ENCODE data around the gene INAFM2.

Gene INAFM2

DNA sequence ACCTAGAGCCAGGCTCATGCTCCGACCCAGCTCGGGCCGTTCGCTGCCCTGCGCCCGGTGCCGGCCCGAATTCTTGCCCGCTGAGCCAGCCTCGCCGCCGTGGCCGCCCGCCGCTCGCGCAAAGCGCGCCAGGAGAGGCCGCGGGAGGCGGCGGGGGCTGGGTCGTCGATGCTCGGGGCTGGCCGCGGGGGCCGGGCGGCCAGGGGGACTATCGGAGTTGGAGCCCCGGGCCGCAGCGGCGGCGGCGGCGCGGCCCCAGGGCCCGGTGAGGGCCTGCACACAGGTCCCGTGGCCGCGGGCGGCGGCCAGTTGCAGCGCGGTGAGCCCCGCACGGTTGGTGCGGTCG, 41.7 kb upstream of the INAFM2 start:
- no peak overlapping the region for H3K4me3 ChIP-seq (ENCODE audit: low read depth, low read length)
- no peak for TF ChIP-seq ZFP3 (tag by site-specific recombination; IDR thresholded peaks at IDR 0.05; ENCODE audit: low read depth)
- TF ChIP-seq, protein P1, sequence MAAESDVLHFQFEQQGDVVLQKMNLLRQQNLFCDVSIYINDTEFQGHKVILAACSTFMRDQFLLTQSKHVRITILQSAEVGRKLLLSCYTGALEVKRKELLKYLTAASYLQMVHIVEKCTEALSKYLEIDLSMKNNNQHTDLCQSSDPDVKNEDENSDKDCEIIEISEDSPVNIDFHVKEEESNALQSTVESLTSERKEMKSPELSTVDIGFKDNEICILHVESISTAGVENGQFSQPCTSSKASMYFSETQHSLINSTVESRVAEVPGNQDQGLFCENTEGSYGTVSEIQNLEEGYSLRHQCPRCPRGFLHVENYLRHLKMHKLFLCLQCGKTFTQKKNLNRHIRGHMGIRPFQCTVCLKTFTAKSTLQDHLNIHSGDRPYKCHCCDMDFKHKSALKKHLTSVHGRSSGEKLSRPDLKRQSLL (tag by site-specific recombination; IDR thresholded peaks at IDR 0.05) = no peak
- no peaks in the 10 kb centered on the region for H3K36me3 ChIP-seq (ENCODE audit: control insufficient read depth in 2 of 2, insufficient read depth in 1 of 2, low read length in 2 of 2)
- POLR2A ChIA-PET = no interaction called here
- H3K27ac ChIP-seq (ENCODE audit: extremely low read depth, low read depth, low read length) = no peak overlapping the region
- H3K9me3 ChIP-seq (ENCODE audit: control insufficient read depth, insufficient read depth, low read depth, low read length) = no peaks in the 10 kb centered on the region
- 0 out of 2 replicates have a peak, but pooled peaks cover 2% of the 10 kb centered on the region for H3K4me1 ChIP-seq (ENCODE audit: control insufficient read depth, insufficient read depth, low read length)
- CTCF ChIA-PET = interaction anchor here (0.7 to 1.1 kb wide), 2 partner anchors 29 to 234 kb away, joined by 3 read pairs; no protein-coding TSS in a partner anchor

DNA sequence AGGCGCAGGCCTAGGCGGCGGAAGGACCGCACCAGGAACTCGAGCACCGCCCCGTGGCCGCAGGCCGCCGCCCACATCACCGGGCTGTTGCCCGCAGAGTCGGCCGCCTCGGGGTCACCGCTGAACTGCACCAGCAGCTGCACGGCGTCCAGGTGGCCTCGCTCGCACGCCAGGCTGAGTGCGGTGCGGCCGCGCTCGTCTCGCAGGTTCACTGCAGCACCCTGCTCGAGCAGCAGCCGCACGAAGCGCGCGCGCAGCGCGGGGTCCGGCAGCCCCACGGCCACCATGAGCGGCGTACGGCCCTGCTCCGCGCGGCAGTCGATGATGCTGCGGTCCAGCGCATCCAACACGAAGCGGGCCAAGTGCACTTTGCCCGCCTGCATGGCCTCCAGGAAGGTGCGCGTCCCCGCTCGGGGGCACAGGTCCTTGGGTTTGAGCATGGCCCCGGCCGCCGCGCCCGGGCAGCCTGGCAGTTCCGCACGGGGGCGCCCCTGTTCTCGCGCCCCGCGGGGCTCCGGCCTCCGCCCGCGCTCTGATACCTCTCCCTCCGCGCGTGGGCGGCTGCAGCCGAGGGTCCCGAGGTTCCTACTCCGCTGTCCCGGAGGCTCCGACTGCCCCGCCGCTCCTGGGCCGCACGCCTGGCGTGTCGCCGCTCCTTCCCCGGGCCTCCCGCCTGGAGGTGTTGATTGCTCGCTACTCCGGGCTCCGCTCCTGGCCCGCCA, 41.2 kb upstream of the INAFM2 start:
- H3K4me1 ChIP-seq (ENCODE audit: control insufficient read depth, insufficient read depth, low read length) = 0 out of 2 replicates have a peak, but pooled peaks cover 2% of the 10 kb centered on the region
- H3K27ac ChIP-seq (ENCODE audit: extremely low read depth, low read depth, low read length) = peak overlapping the region; percentile 60; the same call in 1 of the 2 replicates
- POLR2A ChIA-PET = no interaction called here
- TF ChIP-seq, protein P2, sequence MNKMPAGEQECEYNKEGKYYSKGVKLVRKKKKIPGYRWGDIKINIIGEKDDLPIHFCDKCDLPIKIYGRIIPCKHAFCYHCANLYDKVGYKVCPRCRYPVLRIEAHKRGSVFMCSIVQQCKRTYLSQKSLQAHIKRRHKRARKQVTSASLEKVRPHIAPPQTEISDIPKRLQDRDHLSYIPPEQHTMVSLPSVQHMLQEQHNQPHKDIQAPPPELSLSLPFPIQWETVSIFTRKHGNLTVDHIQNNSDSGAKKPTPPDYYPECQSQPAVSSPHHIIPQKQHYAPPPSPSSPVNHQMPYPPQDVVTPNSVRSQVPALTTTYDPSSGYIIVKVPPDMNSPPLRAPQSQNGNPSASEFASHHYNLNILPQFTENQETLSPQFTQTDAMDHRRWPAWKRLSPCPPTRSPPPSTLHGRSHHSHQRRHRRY (tag by site-specific recombination; IDR thresholded peaks at IDR 0.05) = no peak
- TF ChIP-seq ZNF791 (tag by site-specific recombination; IDR thresholded peaks at IDR 0.05) (no peak), ZEB2 (tag by site-specific recombination; IDR thresholded peaks at IDR 0.05) (0 out of 2 replicates have a peak, but pooled peaks have one; percentile 58), ZNF292 (tag by site-specific recombination; IDR thresholded peaks at IDR 0.05; ENCODE audit: borderline replicate concordance, low read depth) (no peak), ZBTB7A (tag by site-specific recombination; IDR thresholded peaks at IDR 0.05; ENCODE audit: low read depth) (no peak), MEIS1 (CRISPR knock-in tag; IDR thresholded peaks at IDR 0.05; ENCODE audit: borderline replicate concordance) (no peak), ZFP69B (tag by site-specific recombination; IDR thresholded peaks at IDR 0.05) (no peak), ZNF521 (tag by site-specific recombination; IDR thresholded peaks at IDR 0.05) (no peak), ZNF624 (tag by site-specific recombination; IDR thresholded peaks at IDR 0.05) (no peak), ZNF146 (tag by site-specific recombination; IDR thresholded peaks at IDR 0.05) (no peak), ZNF404 (tag by site-specific recombination; IDR thresholded peaks at IDR 0.05) (no peak), ZNF843 (tag by site-specific recombination; IDR thresholded peaks at IDR 0.05) (no peak), KLF9 (tag by site-specific recombination; IDR thresholded peaks at IDR 0.05; ENCODE audit: low read depth) (no peak), ZNF16 (tag by site-specific recombination; IDR thresholded peaks at IDR 0.05; ENCODE audit: low read depth) (no peak), ZNF626 (tag by site-specific recombination; IDR thresholded peaks at IDR 0.05) (no peak), ZNF37A (tag by site-specific recombination; IDR thresholded peaks at IDR 0.05) (no peak), HOXA7 (CRISPR knock-in tag; IDR thresholded peaks at IDR 0.05; ENCODE audit: borderline replicate concordance) (no peak)
- TF ChIP-seq, protein P3, sequence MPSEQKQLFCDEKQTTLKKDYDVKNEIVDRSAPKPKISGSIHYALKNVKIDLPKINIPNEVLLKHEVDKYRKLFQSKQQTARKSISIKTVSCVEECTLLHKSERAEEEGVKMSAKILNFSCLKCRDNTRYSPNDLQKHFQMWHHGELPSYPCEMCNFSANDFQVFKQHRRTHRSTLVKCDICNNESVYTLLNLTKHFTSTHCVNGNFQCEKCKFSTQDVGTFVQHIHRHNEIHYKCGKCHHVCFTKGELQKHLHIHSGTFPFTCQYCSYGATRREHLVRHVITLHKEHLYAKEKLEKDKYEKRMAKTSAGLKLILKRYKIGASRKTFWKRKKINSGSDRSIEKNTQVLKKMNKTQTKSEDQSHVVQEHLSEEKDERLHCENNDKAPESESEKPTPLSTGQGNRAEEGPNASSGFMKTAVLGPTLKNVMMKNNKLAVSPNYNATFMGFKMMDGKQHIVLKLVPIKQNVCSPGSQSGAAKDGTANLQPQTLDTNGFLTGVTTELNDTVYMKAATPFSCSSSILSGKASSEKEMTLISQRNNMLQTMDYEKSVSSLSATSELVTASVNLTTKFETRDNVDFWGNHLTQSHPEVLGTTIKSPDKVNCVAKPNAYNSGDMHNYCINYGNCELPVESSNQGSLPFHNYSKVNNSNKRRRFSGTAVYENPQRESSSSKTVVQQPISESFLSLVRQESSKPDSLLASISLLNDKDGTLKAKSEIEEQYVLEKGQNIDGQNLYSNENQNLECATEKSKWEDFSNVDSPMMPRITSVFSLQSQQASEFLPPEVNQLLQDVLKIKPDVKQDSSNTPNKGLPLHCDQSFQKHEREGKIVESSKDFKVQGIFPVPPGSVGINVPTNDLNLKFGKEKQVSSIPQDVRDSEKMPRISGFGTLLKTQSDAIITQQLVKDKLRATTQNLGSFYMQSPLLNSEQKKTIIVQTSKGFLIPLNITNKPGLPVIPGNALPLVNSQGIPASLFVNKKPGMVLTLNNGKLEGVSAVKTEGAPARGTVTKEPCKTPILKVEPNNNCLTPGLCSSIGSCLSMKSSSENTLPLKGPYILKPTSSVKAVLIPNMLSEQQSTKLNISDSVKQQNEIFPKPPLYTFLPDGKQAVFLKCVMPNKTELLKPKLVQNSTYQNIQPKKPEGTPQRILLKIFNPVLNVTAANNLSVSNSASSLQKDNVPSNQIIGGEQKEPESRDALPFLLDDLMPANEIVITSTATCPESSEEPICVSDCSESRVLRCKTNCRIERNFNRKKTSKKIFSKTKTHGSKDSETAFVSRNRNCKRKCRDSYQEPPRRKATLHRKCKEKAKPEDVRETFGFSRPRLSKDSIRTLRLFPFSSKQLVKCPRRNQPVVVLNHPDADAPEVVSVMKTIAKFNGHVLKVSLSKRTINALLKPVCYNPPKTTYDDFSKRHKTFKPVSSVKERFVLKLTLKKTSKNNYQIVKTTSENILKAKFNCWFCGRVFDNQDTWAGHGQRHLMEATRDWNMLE (tag by site-specific recombination; conservative IDR thresholded peaks at IDR 0.05; ENCODE audit: low read depth) = no peak
- TF ChIP-seq, protein P4, sequence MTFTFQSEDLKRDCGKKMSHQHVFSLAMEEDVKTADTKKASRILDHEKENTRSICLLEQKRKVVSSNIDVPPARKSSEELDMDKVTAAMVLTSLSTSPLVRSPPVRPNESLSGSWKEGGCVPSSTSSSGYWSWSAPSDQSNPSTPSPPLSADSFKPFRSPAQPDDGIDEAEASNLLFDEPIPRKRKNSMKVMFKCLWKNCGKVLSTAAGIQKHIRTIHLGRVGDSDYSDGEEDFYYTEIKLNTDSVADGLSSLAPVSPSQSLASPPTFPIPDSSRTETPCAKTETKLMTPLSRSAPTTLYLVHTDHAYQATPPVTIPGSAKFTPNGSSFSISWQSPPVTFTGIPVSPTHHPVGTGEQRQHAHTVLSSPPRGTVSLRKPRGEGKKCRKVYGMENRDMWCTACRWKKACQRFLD (tag by site-specific recombination; IDR thresholded peaks at IDR 0.05) = no peak
- TF ChIP-seq, protein P5, sequence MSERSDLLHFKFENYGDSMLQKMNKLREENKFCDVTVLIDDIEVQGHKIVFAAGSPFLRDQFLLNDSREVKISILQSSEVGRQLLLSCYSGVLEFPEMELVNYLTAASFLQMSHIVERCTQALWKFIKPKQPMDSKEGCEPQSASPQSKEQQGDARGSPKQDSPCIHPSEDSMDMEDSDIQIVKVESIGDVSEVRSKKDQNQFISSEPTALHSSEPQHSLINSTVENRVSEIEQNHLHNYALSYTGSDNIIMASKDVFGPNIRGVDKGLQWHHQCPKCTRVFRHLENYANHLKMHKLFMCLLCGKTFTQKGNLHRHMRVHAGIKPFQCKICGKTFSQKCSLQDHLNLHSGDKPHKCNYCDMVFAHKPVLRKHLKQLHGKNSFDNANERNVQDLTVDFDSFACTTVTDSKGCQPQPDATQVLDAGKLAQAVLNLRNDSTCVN (tag by site-specific recombination; optimal IDR thresholded peaks at IDR 0.05) = peak; percentile 90
- TF ChIP-seq, protein P6, sequence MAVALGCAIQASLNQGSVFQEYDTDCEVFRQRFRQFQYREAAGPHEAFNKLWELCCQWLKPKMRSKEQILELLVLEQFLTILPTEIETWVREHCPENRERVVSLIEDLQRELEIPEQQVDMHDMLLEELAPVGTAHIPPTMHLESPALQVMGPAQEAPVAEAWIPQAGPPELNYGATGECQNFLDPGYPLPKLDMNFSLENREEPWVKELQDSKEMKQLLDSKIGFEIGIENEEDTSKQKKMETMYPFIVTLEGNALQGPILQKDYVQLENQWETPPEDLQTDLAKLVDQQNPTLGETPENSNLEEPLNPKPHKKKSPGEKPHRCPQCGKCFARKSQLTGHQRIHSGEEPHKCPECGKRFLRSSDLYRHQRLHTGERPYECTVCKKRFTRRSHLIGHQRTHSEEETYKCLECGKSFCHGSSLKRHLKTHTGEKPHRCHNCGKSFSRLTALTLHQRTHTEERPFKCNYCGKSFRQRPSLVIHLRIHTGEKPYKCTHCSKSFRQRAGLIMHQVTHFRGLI (tag by site-specific recombination; IDR thresholded peaks at IDR 0.05) = no peak

More for the DNA sequence above, 41.2 kb upstream of the INAFM2 start:
- peak overlapping the region; percentile 36 for H3K4me3 ChIP-seq (ENCODE audit: low read depth, low read length)
- no peaks in the 10 kb centered on the region for H3K36me3 ChIP-seq (ENCODE audit: control insufficient read depth in 2 of 2, insufficient read depth in 1 of 2, low read length in 2 of 2)
- CTCF ChIA-PET = interaction anchor here (0.7 to 1.1 kb wide), 2 partner anchors 29 to 235 kb away, joined by 3 read pairs; no protein-coding TSS in a partner anchor
- H3K9me3 ChIP-seq (ENCODE audit: control insufficient read depth, insufficient read depth, low read depth, low read length) = no peaks in the 10 kb centered on the region
